ENCODE results near the gene TSPAN5.

Gene TSPAN5

DNA sequence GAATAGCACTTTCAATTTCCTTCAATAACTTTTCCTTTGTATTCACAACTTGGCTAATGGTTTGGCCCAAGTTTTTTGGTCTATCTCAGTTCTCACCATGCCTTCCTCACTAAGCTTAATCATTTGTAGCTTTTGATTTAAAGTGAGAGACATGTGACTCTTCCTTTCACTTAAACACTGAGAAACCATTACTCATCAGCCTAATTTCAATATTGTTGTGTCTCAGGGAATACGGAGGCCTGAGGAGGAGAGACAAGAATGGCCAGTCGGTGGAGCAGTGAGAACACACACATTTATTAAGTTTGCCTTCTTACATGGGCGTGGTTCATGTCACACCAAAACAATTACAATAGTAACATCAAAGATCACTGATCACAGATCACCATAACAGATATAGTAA lies 56.7 kb downstream of the TSPAN5 start:
- DNase-seq (ENCODE audit: low read depth in 3 of 3, low spot score in 1 of 3): no peak

DNA sequence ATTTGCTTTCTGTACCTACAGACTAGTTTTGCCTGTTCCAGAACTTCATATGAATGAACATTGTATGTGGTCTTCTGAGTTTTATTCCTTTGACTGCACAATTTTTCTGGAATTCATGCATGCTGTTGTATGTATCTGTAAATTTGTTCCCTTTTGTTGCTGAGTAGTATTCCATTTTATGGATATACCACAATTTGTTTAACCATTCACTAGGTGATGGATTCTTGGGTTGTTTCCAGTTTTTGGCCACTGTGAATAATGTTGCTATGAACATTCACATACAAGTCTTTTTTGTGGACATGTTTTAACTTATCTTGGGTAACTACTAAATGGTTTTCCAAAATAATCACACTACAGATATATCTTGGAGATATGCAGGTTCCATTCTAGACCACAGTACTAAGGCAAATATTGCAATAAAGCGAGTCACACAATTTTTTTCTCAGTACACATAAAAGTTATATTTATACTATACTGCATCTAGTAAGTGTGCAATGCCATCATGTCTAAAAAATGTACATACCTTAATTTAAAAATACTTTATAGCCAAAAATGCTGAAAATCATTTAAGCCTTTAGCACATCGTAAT lies 58.7 kb downstream of the TSPAN5 start:
- DNase-seq (ENCODE audit: low read depth in 3 of 3, low spot score in 1 of 3): no peak

DNA sequence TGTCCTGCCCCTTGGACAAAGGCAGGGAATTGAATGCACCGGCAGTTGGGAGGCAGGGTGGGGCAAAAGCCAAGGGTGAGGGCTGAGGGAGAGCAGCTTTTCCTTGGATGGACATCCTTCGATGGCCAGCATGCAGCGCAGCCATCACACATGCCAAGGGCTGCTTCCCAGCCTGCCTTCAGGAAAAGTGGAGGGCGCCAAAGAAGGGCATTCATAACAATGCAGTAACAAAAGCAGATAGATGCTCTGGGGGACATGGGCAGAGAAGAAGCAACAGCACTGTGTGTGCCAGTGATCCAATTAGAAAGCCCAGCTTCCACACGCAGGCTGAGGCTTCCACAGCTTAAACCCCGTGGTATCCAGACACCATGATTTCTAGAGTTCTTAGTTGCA lies 71.5 kb downstream of the TSPAN5 start:
- no peak for DNase-seq (ENCODE audit: low read depth in 3 of 3, low spot score in 1 of 3)

DNA sequence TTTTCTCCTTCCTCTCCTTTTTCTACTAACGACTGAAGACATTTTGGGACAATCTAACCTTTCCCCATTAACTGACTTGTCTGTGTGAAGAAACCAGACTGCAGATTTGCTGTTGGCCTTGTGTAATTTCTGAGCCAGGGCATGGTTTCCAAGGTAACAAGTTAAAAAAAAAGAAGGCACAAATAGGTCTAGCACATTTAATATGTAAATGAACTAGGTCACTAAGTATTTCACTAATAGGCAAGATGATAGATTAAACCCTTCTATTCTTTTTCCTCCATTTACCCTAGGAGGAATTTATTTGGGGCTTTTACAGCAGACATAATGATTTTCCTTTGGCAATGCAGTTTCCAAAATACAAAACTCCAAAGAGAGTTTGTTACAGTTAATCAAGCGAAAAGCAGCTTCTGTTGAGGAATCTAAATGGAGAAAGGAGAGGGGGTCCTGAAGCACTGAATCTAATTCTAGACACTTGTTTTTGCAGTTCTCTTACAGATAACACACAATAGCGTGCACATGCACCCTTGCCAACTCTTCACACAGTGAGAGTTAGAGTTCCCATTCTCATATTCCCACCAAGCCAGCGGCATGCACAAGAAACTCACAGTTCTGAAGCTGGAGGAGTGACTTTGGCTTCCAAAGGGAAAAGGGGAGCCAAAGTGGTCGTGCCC lies 72.0 kb downstream of the TSPAN5 start:
- DNase-seq (ENCODE audit: low read depth in 3 of 3, low spot score in 1 of 3): no peak

DNA sequence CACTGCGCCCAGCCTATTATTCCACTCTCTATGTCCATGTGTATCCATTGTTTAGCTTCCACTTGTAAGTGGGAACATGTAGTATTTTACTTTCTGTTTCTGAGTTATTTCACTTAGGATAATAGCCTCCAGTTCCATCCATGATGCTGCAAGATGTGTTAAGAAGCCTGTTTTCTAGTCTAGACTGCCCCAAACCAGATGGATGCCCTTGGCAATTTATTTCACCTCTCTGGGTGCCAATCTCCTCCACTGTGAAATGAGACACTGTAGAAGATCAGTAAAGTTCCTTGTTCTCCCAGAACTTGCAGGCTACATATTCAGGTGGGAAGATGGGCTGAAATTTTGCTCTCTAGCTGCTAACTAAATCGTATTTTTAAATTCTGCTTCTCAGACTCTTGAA lies 72.8 kb downstream of the TSPAN5 start:
- no peak for DNase-seq (ENCODE audit: low read depth in 3 of 3, low spot score in 1 of 3)

DNA sequence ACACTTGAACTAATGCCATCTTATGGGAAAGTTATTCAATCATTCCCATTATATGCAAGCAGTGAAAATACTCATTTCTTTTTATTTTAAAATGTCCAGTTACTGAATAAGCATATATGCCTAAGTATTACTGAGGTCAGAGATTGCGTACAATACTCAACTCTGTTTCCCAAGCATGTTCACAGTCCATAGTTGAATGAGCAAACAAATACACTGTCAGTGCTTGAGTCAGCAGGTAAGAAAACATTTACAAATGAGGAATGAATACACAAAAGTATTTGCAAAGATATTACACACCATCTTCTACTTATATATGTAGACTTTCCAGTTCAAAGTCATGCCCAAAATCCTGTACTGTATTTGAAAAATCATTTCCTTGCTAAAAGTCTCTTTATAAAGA lies 74.1 kb downstream of the TSPAN5 start:
- no peak for DNase-seq (ENCODE audit: low read depth in 3 of 3, low spot score in 1 of 3)

DNA sequence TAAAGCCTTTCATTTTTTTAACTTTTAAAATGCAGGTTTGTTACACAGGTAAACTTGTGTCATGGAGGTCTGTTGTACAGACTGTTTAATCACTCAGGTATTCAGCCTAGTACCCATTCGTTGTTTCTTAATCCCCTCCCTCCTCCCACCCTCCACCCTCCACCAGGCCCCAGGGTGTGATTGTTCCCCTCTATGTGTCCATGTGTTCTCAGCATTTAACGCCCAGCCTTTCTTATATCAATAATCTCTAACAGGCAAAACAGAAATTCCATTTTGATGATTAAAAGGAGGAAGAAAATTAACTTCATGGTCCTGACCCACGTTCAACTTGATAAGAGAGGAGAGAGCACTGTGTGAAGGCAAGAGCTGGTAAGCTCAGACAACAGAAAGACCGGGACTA lies 75.1 kb downstream of the TSPAN5 start:
- no peak for DNase-seq (ENCODE audit: low read depth in 3 of 3, low spot score in 1 of 3)

DNA sequence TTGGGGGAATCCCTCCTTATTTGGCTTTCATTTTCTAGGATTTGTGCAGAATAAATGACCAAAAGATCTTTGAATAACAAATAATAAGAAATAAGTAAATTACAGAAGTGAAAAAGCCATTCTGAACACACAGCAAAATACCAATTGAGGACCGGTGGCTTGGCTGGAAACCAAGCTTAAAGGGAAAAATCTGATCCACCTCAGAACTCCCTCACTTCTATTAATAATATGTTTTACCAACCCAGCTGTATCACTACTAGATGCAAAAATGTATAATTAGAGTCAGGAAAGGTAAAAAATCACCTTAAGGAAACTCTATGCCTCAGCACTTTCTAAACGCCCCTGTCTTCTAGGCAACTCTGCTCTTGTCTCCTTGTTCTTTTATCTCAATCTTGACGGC lies 77.3 kb downstream of the TSPAN5 start:
- no peak for DNase-seq (ENCODE audit: low read depth in 3 of 3, low spot score in 1 of 3)

DNA sequence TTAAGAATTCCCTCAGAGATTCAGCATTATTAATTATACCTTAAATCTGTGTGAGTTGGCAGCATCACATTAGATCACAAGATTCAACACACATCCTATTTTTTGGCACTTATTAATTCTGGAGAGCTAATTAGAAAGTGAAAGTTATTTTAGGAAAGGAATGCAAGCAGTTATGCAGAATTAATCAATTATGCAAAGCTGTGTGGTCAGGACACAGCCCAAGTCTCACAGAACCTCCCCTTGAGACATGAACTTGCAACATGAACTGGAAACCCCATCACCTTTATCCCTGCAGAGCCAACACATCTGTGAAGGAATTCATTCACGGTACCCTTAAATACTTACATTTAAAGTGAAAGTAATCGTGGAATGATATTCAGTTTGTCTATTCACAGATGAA lies 80.5 kb downstream of the TSPAN5 start:
- no peak for DNase-seq (ENCODE audit: low read depth in 3 of 3, low spot score in 1 of 3)

DNA sequence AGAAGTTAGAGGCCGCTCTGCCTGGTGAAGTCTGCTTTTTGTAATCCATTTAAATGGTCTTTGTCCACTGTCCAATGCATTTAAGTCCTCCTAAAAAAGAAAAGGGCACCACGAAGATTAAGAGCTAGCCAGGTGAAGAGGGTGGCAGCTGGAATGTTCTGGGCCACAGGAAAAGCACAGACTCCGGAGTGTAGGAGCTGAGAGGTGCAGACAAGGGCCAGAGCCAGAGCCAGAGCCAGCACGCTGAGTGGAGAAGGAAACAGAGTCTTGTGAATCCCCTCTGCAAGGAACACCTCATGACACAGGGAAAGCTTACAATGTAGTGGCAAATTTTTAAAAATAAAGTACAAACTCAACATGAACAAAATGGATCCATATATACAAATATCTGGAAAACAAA lies 83.6 kb downstream of the TSPAN5 start:
- DNase-seq (ENCODE audit: low read depth in 3 of 3, low spot score in 1 of 3): no peak

DNA sequence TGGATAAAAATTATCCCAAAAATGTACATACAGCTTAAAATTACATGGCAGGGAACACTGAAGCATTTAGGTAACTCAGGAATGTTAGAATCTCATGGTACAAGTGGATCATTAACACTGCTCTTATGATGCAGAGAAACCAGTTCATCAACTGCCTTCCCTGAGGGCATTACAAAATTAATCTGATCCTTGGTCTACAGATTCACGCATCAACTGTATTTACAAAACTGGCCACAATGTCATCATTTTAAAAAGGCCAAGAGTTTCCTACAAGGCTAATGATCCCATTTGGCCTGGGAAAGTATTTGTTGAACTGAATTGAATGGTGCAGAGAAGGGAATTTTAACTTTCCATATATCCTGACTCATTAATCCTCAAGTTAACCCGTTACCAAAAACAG lies 84.6 kb downstream of the TSPAN5 start:
- no peak for DNase-seq (ENCODE audit: low read depth in 3 of 3, low spot score in 1 of 3)

DNA sequence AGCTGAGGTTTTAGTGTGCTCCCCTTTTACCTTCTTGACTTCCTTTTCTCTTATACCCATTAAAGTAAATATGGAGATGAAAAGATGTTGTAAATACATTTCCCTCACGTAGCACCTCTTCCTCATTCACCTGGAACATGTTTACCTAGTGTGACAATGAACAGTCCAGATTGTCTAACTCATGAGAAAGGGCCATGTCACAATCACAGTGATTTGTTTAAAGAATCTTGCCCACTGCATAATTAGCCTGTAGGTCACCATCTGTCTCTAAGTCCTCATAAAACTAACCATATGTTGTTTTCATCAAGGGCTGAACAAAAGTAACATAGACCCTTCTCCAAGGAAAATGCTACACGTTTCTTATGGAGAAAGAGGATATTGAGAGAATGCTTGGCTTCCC lies 85.7 kb downstream of the TSPAN5 start:
- DNase-seq (ENCODE audit: low read depth in 3 of 3, low spot score in 1 of 3): no peak

DNA sequence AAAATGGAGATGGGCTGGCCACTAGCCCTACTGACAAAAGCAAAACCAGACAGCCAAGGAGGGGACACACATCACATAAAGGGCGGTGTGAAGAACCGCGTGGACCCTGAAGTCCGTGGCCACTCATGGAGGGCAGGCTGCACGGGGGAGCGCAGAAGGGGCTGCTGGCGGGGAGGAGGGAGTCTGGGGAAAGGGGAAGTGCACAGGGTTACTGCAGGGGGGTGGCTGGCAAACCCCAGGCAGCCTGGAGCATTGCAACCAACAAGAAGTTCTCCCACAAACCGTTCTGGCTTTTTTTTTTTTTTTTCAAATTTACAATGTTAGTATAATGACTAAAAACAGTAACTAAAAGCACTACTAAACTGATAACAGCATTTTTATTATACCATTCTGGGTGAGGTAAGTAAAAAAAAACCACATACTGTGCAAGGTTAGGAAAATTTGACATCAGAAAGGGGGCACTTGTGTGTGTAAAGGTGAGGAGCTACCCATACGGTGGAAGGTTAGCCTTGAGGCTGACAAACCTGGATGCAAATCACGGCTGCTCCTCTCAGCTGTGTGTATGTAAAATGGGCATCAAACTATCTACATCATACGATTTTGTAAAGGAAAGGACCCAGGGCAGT lies 87.1 kb downstream of the TSPAN5 start:
- DNase-seq (ENCODE audit: low read depth in 3 of 3, low spot score in 1 of 3): no peak

DNA sequence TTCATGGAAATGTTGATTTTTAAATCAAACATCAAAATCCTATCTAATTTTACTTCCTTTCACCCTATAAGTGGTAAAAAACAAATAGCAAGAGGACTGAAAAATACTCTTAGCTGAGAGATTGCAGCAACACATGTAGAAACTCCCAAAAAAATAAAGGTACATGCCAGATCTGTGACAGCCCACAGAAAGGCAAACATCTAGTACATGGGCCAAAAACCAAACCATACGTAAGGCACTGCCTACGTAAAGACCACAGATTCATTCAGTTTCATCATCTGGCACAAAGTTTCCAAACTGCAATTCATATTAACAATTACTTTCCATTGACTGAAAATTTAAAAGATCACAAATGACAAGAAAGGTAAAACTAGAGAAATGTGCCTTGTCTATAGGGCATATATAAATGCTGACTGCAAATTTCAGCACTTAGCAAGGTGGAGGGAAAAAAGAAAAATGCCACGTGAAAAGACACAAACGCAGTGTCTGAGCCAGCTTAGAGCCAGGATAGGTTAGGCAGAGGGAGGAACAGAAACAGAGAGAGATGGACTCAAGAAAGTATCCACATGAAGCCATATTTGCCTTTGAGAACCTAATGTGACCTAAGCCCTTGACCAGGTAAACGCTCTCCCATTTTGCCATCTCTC lies 88.1 kb downstream of the TSPAN5 start:
- DNase-seq (ENCODE audit: low read depth in 3 of 3, low spot score in 1 of 3): no peak

DNA sequence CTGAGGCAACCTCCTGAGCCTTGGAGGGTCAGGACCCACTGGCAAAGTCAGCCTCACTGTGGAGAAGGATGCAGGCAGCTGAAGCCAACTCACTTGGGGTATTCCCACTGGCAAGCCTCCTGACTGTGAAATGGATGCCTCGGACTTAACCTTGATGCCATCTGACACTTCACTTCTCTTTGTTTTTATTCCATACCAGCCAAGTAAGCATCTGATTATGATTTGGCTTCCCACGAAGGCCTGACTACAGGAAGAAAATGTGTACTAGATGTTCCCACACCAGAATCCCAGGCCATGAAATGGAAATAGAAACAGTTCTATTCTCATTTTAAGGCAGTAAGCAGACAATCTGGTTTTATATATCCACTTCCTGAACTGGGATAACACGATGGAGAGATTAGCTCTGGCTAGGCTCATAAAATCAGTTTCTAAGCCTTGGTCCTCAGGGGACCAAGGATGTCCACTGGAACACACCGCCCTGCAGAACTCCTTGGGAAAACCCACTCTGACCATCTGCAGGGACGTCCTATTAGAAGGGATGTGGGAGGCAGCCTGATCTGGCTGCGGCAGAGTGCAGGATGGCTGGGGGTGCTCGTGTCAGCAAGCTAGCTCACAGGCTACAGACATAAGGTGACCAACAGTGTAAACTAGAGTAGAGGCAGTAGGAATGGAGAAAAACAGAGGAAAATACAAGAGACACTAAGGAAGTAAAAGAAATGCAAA lies 89.3 kb downstream of the TSPAN5 start:
- no peak for DNase-seq (ENCODE audit: low read depth in 3 of 3, low spot score in 1 of 3)

DNA sequence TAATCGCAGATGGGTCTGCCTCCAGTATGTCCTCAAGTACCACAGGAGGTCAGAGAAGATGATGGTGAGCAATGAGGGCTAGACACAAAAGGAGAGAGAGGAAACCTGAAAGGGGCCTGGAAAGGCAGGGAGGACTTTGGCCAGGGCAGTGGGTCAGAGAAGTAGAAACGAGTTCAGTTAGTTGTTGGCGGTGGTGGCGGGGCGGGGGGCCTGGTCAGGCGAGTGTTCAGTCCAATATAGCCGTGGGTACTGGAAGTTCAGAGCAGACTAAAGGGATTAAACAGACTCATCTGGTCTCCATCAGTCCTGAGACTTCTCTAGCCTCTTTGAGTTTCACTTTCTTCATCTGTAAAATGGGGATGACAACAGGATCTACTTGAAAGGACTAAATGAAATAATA lies 90.8 kb downstream of the TSPAN5 start:
- DNase-seq (ENCODE audit: low read depth in 3 of 3, low spot score in 1 of 3): no peak

DNA sequence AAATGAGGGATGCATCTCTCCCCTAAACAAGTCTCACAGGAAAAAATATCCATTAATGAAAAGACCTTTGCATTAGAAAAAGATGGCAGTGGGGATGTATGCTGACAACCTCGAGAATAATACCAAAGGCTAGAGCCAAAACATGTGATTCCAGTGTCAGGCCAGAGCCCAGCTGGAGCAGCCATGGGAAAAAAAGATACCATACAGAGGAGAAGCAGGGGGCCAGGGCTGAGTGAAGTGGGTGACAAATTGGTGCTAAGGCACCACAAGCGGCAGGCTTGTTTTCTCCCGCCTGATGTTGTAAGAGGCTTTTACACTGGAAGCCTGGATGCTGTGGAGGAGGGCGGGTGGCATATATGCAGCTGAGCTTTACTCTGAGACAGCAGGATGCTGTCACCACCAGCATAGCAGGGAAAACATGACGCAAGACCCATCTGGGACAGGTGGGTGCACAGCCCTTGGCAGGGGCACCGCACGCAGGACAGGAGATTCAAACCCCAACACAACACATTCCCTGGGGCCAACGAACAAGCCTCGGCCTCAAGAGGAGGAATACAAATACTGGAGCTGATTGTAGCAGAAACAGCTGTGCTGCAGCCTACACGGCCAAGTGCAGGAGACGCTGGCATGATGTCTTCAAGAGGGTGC lies 91.9 kb downstream of the TSPAN5 start:
- no peak for DNase-seq (ENCODE audit: low read depth in 3 of 3, low spot score in 1 of 3)

DNA sequence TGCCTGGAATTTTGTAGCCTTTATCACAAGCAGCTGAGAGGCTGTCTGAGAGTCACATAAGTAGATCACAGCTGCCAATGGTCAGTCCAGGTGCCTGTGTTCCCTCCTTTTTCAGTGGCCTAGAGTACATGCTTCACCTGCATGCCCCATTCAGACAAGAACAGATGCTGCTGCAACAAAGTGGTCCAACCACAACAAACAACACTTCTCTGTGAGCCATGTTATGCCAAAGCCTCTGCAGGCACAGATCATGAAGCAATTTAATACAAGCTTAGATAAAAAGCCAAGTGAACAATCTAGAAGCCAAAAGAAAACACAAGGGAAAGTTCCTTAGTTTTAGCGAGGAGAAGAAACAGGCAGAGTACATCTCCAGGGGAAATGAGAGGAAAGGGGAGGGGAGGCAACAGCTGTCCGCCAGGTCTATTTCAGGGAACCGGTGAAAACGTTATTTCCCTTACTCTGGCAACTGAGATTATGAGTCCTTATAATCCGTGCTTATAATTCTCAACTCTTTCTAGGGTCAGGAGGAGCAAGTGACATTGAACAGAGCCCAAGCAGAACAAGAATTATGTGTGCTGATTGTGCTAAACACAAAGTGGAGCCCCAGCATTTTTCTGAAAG lies 92.6 kb downstream of the TSPAN5 start:
- DNase-seq (ENCODE audit: low read depth in 3 of 3, low spot score in 1 of 3): no peak

DNA sequence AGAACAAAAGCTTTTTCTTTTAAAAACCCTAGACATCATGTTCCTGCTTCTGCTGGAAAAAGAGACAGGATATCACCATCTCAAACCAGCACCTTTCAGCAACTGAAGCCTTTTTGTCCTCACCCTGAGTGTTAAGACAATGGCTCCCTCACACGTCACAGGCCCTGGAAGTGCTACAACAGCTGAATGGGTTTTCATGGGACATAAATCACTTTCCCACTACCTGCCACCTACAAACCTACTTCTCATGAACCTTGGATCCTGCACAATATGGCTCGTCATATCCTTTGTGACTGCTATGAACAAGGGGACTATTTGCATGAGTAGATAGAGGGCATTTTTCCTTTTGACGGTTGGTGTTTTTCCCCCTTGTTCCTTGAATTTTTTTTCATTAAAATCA lies 93.6 kb downstream of the TSPAN5 start:
- no peak for DNase-seq (ENCODE audit: low read depth in 3 of 3, low spot score in 1 of 3)

DNA sequence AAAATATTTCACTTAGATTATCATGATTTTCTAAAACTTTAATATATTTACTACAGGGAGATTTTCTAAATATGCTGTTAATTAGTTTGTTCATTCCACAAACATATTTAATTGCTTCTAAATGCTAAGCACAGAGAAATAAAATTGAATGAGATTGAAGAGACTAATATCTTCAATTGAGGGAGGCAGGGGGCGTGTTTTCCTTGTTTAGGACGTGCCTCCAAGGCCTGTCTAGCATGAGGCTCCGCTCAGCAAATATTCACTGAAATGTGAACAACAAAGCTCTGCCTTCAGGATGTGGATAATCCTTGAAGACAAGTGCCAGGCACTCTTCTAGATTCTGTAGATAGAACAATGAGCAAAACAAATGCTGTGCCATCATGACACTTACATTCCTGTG lies 98.1 kb downstream of the TSPAN5 start:
- DNase-seq (ENCODE audit: low read depth in 3 of 3, low spot score in 1 of 3): no peak

Measured in stimulated activated CD4-positive, alpha-beta T cell treated with anti-CD3 and anti-CD28 coated beads, TNF-alpha, amount 100 ng/mL, for 1 hour (primary cell).